ENCODE data around the gene GRIK5. TPM values are rescaled to one million over a fixed set of nuclear protein-coding genes. Genes with fewer than 3 reads are reported as not detected.

GRIK5 gene
- total and polyA plus RNA-seq, 2 donors from 2014 or later: 8.9 to 16.2 TPM

- peak overlapping the region; percentile 94 to 99 (median 96) for H3K9ac ChIP-seq (ENCODE audit: low read length in 3 of 3)
- peak overlapping the region; percentile 99 for H3K27ac ChIP-seq (ENCODE audit: low read depth in 2 of 2, low read length in 2 of 2)
- H3K4me1 ChIP-seq (ENCODE audit: control insufficient read depth in 2 of 3, insufficient read depth in 2 of 3, low read depth in 1 of 3, low read length in 3 of 3): peaks cover 0 to 14% (median 5%) of the 10 kb centered on the region in 3 donors
- intact Hi-C loops (cut with DNase I): no loop called here
- H3K27me3 ChIP-seq (ENCODE audit: control insufficient read depth, insufficient read depth, low read length): no peaks in the 10 kb centered on the region
- peaks cover 0 to 9% (median 9%) of the 10 kb centered on the region in 3 donors for H3K36me3 ChIP-seq (ENCODE audit: control insufficient read depth in 2 of 3, insufficient read depth in 3 of 3, low read length in 3 of 3)
- DNase-seq (peak in 1 of 5 donors; percentile 22), FAIRE-seq (no peak)
- no peak for TF ChIP-seq CTCF (IDR thresholded peaks at IDR 0.05; ENCODE audit: borderline replicate concordance, extremely low read depth, insufficient read depth)
- H3K4me3 ChIP-seq (ENCODE audit: low read length in 3 of 3): peak overlapping the region; percentile 93 to 95 (median 94)
- no peaks in the 10 kb centered on the region for H3K9me3 ChIP-seq (ENCODE audit: control insufficient read depth in 2 of 3, insufficient read depth in 1 of 3, low read length in 3 of 3)
Observed at GRCh38 chr19:42075364-42075615, 5.3 kb upstream of the GRIK5 start.

- Histone ChIP-seq H3K27me3 (ENCODE audit: control insufficient read depth, insufficient read depth, low read length) (no peaks in the 10 kb centered on the region), H3K9ac (ENCODE audit: low read length in 3 of 3) (peak overlapping the region; percentile 94 to 99 (median 96)), H3K9me3 (ENCODE audit: control insufficient read depth in 2 of 3, insufficient read depth in 1 of 3, low read length in 3 of 3) (no peaks in the 10 kb centered on the region), H3K36me3 (ENCODE audit: control insufficient read depth in 2 of 3, insufficient read depth in 3 of 3, low read length in 3 of 3) (peaks cover 0 to 7% (median 4%) of the 10 kb centered on the region in 3 donors), H3K4me3 (ENCODE audit: low read length in 3 of 3) (peak overlapping the region; percentile 93 to 95 (median 94)), H3K4me1 (ENCODE audit: control insufficient read depth in 2 of 3, insufficient read depth in 2 of 3, low read depth in 1 of 3, low read length in 3 of 3) (peaks cover 0 to 14% (median 5%) of the 10 kb centered on the region in 3 donors), H3K27ac (ENCODE audit: low read depth in 2 of 2, low read length in 2 of 2) (peak overlapping the region; percentile 99)
- DNase-seq (peak in 4 of 5 donors; percentile 15 to 77 (median 66)), FAIRE-seq (no peak)
- no peak for TF ChIP-seq CTCF (IDR thresholded peaks at IDR 0.05; ENCODE audit: borderline replicate concordance, extremely low read depth, insufficient read depth)
- intact Hi-C loops (cut with DNase I): no loop called here
Observed at GRCh38 chr19:42074513-42075363, 4.7 kb upstream of the GRIK5 start.

DNA sequence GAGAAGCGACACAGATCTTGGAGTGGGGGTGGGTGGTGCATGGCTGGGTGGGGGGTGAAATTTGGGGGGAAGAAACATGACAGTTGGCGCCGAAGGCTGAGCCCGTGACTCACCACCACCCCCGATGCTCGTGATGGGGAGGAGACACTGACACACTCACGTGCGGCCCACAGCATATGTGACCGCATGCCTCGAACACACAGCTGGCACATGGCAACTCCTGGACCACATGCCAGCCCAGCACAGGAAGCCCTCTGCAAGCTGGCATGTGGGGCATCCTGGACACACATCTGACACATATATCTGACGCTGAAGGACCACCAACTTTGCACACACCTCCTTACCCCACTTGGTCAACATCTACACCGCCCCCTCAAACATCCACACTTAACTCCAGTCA lies 1.2 kb upstream of the GRIK5 start:
- H3K9me3 ChIP-seq (ENCODE audit: control insufficient read depth in 2 of 3, insufficient read depth in 1 of 3, low read length in 3 of 3): no peaks in the 10 kb centered on the region
- peaks cover 0 to 5% (median 3%) of the 10 kb centered on the region in 3 donors for H3K4me1 ChIP-seq (ENCODE audit: control insufficient read depth in 2 of 3, insufficient read depth in 2 of 3, low read depth in 1 of 3, low read length in 3 of 3)
- FAIRE-seq: no peak
- H3K9ac ChIP-seq (ENCODE audit: low read length in 3 of 3): no peak overlapping the region
- intact Hi-C loops (cut with DNase I): no loop called here
- H3K27ac ChIP-seq (ENCODE audit: low read depth in 2 of 2, low read length in 2 of 2): no peak overlapping the region
- no peaks in the 10 kb centered on the region for H3K36me3 ChIP-seq (ENCODE audit: control insufficient read depth in 2 of 3, insufficient read depth in 3 of 3, low read length in 3 of 3)
- TF ChIP-seq CTCF (IDR thresholded peaks at IDR 0.05; ENCODE audit: borderline replicate concordance, extremely low read depth, insufficient read depth): no peak
- peak in 1 of 5 donors; percentile 42 for DNase-seq
- no peaks in the 10 kb centered on the region for H3K27me3 ChIP-seq (ENCODE audit: control insufficient read depth, insufficient read depth, low read length)
- no peak overlapping the region for H3K4me3 ChIP-seq (ENCODE audit: low read length in 3 of 3)

Data from kidney (tissue), 14 donors.